Measurements from ENCODE around the gene SKA2.

SKA2 gene

GRCh38 chr17:59073972-59074371 lies 81.0 kb downstream of the SKA2 start:
- Histone ChIP-seq H3K27ac (replicated peaks) (no peak overlapping the region), H3K27me3 (ENCODE audit: insufficient read depth, poor library complexity, severe bottlenecking) (no peaks in the 10 kb centered on the region), H3K4me3 (replicated peaks; ENCODE audit: insufficient read depth, low read length) (no peak overlapping the region)
- TF ChIP-seq POLR2AphosphoS5 (IDR thresholded peaks at IDR 0.05; ENCODE audit: low read depth) (no peak), SPI1 (IDR thresholded peaks at IDR 0.05; ENCODE audit: borderline replicate concordance, low read depth) (no peak), CTCF (IDR thresholded peaks at IDR 0.05; ENCODE audit: insufficient read depth, low read length) (no peak), REST (IDR thresholded peaks at IDR 0.05; ENCODE audit: insufficient replicate concordance, low read depth) (no peak), GABPA (IDR thresholded peaks at IDR 0.05; ENCODE audit: low read depth) (no peak)
- no peak for DNase-seq (ENCODE audit: low read depth in 1 of 2, low spot score in 1 of 2)

- H3K4me3 ChIP-seq (replicated peaks; ENCODE audit: insufficient read depth, low read length): no peak overlapping the region
- no peaks in the 10 kb centered on the region for H3K27me3 ChIP-seq (ENCODE audit: insufficient read depth, poor library complexity, severe bottlenecking)
- TF ChIP-seq GABPA (IDR thresholded peaks at IDR 0.05; ENCODE audit: low read depth) (no peak), REST (IDR thresholded peaks at IDR 0.05; ENCODE audit: insufficient replicate concordance, low read depth) (no peak), SPI1 (IDR thresholded peaks at IDR 0.05; ENCODE audit: borderline replicate concordance, low read depth) (no peak), CTCF (IDR thresholded peaks at IDR 0.05; ENCODE audit: insufficient read depth, low read length) (no peak), POLR2AphosphoS5 (IDR thresholded peaks at IDR 0.05; ENCODE audit: low read depth) (no peak)
- DNase-seq (ENCODE audit: low read depth in 1 of 2, low spot score in 1 of 2): no peak
- H3K27ac ChIP-seq (replicated peaks): no peak overlapping the region
Observed at GRCh38 chr17:59069856-59070255, 85.1 kb downstream of the SKA2 start.

GRCh38 chr17:59067756-59068155 lies 87.2 kb downstream of the SKA2 start:
- no peak for DNase-seq (ENCODE audit: low read depth in 1 of 2, low spot score in 1 of 2)
- no peak for TF ChIP-seq POLR2AphosphoS5 (IDR thresholded peaks at IDR 0.05; ENCODE audit: low read depth)
- H3K27ac ChIP-seq (replicated peaks): no peak overlapping the region
- H3K4me3 ChIP-seq (replicated peaks; ENCODE audit: insufficient read depth, low read length): no peak overlapping the region
- H3K27me3 ChIP-seq (ENCODE audit: insufficient read depth, poor library complexity, severe bottlenecking): no peaks in the 10 kb centered on the region

- H3K27me3 ChIP-seq (ENCODE audit: insufficient read depth, poor library complexity, severe bottlenecking): no peaks in the 10 kb centered on the region
- no peak for DNase-seq (ENCODE audit: low read depth in 1 of 2, low spot score in 1 of 2)
- TF ChIP-seq SPI1 (IDR thresholded peaks at IDR 0.05; ENCODE audit: borderline replicate concordance, low read depth): no peak
- no peak for TF ChIP-seq CTCF (IDR thresholded peaks at IDR 0.05; ENCODE audit: insufficient read depth, low read length)
- no peak for TF ChIP-seq REST (IDR thresholded peaks at IDR 0.05; ENCODE audit: insufficient replicate concordance, low read depth)
- TF ChIP-seq GABPA (IDR thresholded peaks at IDR 0.05; ENCODE audit: low read depth): no peak
- TF ChIP-seq POLR2AphosphoS5 (IDR thresholded peaks at IDR 0.05; ENCODE audit: low read depth): no peak
- no peak overlapping the region for H3K4me3 ChIP-seq (replicated peaks; ENCODE audit: insufficient read depth, low read length)
- H3K27ac ChIP-seq (replicated peaks): no peak overlapping the region
Observed at GRCh38 chr17:59067340-59067739, 87.6 kb downstream of the SKA2 start.
